Measurements from ENCODE around the gene CDC42SE2.
"Not testable (repeated sequence)": the region's sequence is repeated elsewhere in the genome, so short reads cannot be mapped to it uniquely, and the experiment has no call there.

Gene CDC42SE2

DNA sequence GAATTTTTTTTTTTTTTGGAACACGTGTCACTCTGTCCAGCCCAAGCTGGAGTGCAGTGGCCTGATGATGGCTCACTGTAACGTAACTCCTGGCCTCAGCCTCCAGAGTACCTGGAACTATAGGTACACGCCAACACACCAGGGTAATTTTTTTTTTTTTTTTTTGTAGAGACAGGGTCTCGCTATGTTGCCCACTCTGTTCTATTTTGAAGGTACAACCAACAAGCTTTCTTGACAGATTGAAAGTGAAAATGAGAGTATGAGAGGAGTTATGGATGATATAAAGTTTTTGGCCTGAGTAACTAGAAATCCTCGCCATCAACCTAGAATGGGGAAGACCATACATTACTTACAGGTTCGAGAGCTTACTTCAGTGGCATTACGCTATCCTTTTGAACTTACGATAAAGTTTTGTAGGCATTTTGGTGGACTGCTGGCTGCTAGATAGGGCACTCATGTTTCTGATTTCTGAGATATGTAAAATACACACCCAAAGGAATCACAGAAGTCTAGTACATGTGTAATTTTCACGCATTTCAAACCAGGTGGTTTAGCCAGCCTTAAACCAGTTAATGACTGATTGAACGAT is 806 bp upstream of the CDC42SE2 start:
- Histone ChIP-seq H3K4me1 (ENCODE audit: control insufficient read depth in 2 of 2, insufficient read depth in 2 of 2, low read length in 2 of 2) (peaks cover 6% of the 10 kb centered on the region in 2 donors), H3K27me3 (ENCODE audit: control insufficient read depth in 2 of 2, insufficient read depth in 2 of 2, low read length in 2 of 2) (no peaks in the 10 kb centered on the region)

DNA sequence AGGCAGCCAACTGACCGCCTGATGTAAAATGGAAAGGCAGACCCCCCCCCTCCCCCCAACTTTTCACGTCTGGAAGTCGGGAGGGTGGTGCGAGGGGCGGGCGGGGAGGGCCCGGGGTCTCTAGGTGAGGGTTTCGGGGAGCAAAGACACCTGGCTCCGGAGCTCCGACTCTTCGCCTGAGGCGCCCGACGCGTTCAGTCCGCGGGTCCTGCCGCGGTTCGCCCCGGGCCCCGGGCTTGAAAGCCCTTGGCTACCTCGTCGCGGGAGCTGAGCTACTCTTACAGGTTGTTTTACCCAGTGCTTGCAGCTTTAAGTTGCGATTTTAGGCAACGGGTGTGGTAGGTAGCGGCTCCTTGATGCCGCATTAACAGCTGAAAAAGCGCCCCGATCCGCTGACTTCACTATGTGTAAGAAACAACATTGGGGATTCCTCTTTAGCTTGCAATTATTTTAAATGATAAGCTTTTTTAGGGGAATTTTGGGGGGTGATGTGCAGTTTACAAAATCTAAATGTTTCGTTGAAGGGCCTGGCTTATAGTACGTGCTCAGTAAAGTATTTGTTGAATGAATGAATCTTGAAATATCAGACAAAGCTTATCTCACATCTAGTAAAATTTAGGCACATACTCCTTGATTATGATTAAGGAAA is 722 bp downstream of the CDC42SE2 start:
- H3K36me3 ChIP-seq (ENCODE audit: control insufficient read depth in 2 of 2, insufficient read depth in 2 of 2, low read length in 2 of 2): no peaks in the 10 kb centered on the region
- peak overlapping the region; percentile 88 to 94 for H3K4me3 ChIP-seq (ENCODE audit: low read length in 2 of 2)
- H3K9me3 ChIP-seq (ENCODE audit: control insufficient read depth in 2 of 2, low read length in 2 of 2): no peaks in the 10 kb centered on the region
- peak overlapping the region; percentile 96 for H3K9ac ChIP-seq (ENCODE audit: low read depth in 1 of 2, low read length in 2 of 2)
- H3K4me1 ChIP-seq (ENCODE audit: control insufficient read depth in 2 of 2, insufficient read depth in 2 of 2, low read length in 2 of 2): peaks cover 8 to 11% of the 10 kb centered on the region in 2 donors
- H3K27me3 ChIP-seq (ENCODE audit: control insufficient read depth in 2 of 2, insufficient read depth in 2 of 2, low read length in 2 of 2): no peaks in the 10 kb centered on the region
- peak overlapping the region; percentile 90 to 97 for H3K27ac ChIP-seq (ENCODE audit: low read depth in 2 of 2, low read length in 2 of 2)

More for the DNA sequence above, 806 bp upstream of the CDC42SE2 start:
- Histone ChIP-seq H3K9ac (ENCODE audit: low read depth in 1 of 2, low read length in 2 of 2) (peak overlapping the region; percentile 48 to 70), H3K4me3 (ENCODE audit: low read length in 2 of 2) (peak overlapping the region; percentile 70 to 88), H3K36me3 (ENCODE audit: control insufficient read depth in 2 of 2, insufficient read depth in 2 of 2, low read length in 2 of 2) (no peaks in the 10 kb centered on the region), H3K9me3 (ENCODE audit: control insufficient read depth in 2 of 2, low read length in 2 of 2) (no peaks in the 10 kb centered on the region), H3K27ac (ENCODE audit: low read depth in 2 of 2, low read length in 2 of 2) (peak overlapping the region; percentile 90 to 97)

DNA sequence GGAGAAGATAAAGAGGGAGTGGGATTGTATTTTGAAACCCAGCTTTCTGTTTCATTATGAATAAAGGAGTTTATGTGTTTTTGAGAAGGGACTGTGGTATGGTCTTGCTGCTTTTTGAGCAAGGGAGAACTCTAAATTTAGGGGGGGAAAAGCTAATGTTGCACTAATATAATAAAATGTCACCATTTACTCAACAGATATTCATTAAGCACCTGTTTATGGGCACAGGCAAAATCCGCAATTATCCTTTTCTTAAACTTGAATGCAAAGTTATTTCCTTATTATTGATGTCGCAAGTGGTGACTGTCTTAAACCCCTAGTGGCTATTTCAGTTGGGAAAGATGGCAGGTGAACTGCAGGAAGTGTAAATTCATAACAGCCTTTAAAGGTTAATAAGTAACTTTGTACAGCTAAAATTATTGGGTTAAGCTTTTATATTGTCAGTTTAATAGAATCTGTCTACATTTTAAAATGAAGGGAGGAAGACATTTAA is 1.5 kb downstream of the CDC42SE2 start:
- H3K27ac ChIP-seq (ENCODE audit: low read depth in 2 of 2, low read length in 2 of 2): peak overlapping the region; percentile 90 to 97

DNA sequence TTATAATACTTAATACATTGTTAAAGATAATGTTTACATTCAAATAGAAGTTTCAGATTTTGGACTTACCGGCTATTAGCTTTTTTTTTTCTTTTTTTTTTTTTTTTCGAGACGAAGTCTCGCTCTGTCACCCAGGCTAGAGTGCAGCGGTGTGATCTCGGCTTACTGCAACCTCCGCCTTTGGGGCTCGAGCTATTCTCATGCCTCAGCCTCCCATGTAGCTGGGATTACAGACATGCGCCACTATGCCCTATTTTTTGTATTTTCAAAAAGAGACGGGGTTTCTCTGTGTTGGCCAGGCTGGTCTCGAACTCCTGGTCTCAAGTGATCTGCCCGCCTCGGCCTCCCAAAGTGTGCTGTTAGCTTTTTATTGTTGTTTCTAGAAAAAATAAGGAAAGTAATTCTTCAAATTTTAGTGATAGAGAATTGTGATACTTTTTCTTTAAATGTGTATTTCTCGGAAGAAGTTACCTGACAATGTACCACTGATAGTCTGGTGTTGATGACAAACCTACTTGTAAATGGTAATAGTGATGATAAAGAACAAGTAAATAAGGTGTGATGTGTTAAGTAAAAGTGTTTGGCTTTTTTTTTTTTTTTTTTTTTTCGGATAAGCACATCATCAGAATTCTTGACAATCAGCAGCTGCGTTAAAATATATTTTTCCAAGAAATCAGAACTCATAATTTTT is 2.7 kb downstream of the CDC42SE2 start:
- Histone ChIP-seq H3K27me3 (ENCODE audit: control insufficient read depth in 2 of 2, insufficient read depth in 2 of 2, low read length in 2 of 2) (no peaks in the 10 kb centered on the region), H3K9ac (ENCODE audit: low read depth in 1 of 2, low read length in 2 of 2) (peak overlapping the region in 1 of 2 donors; percentile 65), H3K4me3 (ENCODE audit: low read length in 2 of 2) (peak overlapping the region; percentile 23 to 94), H3K27ac (ENCODE audit: low read depth in 2 of 2, low read length in 2 of 2) (peak overlapping the region in 1 of 2 donors; percentile 22), H3K4me1 (ENCODE audit: control insufficient read depth in 2 of 2, insufficient read depth in 2 of 2, low read length in 2 of 2) (peaks cover 19 to 20% of the 10 kb centered on the region in 2 donors), H3K36me3 (ENCODE audit: control insufficient read depth in 2 of 2, insufficient read depth in 2 of 2, low read length in 2 of 2) (no peaks in the 10 kb centered on the region), H3K9me3 (ENCODE audit: control insufficient read depth in 2 of 2, low read length in 2 of 2) (no peaks in the 10 kb centered on the region)

More for the DNA sequence above, 1.5 kb downstream of the CDC42SE2 start:
- H3K4me3 ChIP-seq (ENCODE audit: low read length in 2 of 2): peak overlapping the region; percentile 88 to 94
- no peaks in the 10 kb centered on the region for H3K36me3 ChIP-seq (ENCODE audit: control insufficient read depth in 2 of 2, insufficient read depth in 2 of 2, low read length in 2 of 2)
- no peaks in the 10 kb centered on the region for H3K27me3 ChIP-seq (ENCODE audit: control insufficient read depth in 2 of 2, insufficient read depth in 2 of 2, low read length in 2 of 2)
- no peaks in the 10 kb centered on the region for H3K9me3 ChIP-seq (ENCODE audit: control insufficient read depth in 2 of 2, low read length in 2 of 2)
- H3K9ac ChIP-seq (ENCODE audit: low read depth in 1 of 2, low read length in 2 of 2): peak overlapping the region; percentile 96
- peaks cover 9 to 11% of the 10 kb centered on the region in 2 donors for H3K4me1 ChIP-seq (ENCODE audit: control insufficient read depth in 2 of 2, insufficient read depth in 2 of 2, low read length in 2 of 2)

DNA sequence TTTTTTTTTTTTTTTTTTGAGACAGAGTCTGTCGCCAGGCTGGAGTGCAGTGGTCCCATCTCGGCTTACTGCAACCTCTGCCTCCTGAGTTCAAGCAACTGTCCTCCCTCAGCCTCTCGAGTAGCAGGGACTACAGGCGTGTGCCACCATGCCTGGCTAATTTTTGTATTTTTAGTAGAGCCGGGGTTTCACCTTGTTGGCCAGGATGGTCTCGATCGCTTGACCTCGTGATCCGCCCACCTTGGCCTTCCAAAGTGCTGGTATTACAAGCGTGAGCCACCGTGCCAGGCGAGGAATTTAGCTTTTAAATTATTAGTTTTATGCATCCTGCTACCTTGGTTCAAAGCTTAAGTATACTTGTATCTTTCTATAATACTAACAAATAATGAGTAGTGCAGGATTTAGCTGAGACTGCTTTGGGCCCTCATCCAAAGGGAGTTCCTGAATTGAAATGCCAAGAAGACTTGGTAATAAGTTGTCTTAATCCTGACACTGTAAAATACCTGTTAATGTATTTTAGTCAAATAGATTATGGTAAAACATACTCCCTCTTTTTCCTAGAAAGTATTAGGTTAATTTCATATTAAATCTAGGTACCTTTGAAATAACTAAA is 5.0 kb downstream of the CDC42SE2 start:
- no peaks in the 10 kb centered on the region for H3K36me3 ChIP-seq (ENCODE audit: control insufficient read depth in 2 of 2, insufficient read depth in 2 of 2, low read length in 2 of 2)
- H3K4me1 ChIP-seq (ENCODE audit: control insufficient read depth in 2 of 2, insufficient read depth in 2 of 2, low read length in 2 of 2): peaks cover 22 to 23% of the 10 kb centered on the region in 2 donors
- no peaks in the 10 kb centered on the region for H3K27me3 ChIP-seq (ENCODE audit: control insufficient read depth in 2 of 2, insufficient read depth in 2 of 2, low read length in 2 of 2)
- H3K27ac ChIP-seq (ENCODE audit: low read depth in 2 of 2, low read length in 2 of 2): no peak overlapping the region
- no peaks in the 10 kb centered on the region for H3K9me3 ChIP-seq (ENCODE audit: control insufficient read depth in 2 of 2, low read length in 2 of 2)
- H3K4me3 ChIP-seq (ENCODE audit: low read length in 2 of 2): no peak overlapping the region
- H3K9ac ChIP-seq (ENCODE audit: low read depth in 1 of 2, low read length in 2 of 2): no peak overlapping the region

DNA sequence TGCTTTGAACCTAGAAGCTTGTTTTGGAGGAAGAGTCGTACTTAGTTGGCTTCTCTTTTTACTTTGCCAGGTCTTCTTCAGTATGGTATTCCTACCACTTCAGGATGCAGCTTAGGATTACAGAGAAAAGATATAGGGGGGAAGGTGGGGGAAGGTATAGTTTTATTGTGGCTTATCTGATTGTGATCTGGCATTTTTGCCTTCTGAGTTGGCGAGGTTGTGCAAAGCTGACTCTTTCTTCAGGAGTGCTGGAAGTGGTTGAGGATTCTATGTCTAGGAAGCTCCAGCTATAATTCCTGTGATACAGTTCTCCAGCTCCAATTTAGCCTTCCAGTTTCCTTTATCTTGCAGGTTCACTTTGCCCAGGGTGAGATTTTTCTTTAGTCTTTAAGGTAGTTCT is 7.0 kb downstream of the CDC42SE2 start:
- no peaks in the 10 kb centered on the region for H3K9me3 ChIP-seq (ENCODE audit: control insufficient read depth in 2 of 2, low read length in 2 of 2)
- H3K4me3 ChIP-seq (ENCODE audit: low read length in 2 of 2): no peak overlapping the region
- H3K36me3 ChIP-seq (ENCODE audit: control insufficient read depth in 2 of 2, insufficient read depth in 2 of 2, low read length in 2 of 2): no peaks in the 10 kb centered on the region
- H3K27ac ChIP-seq (ENCODE audit: low read depth in 2 of 2, low read length in 2 of 2): no peak overlapping the region
- H3K27me3 ChIP-seq (ENCODE audit: control insufficient read depth in 2 of 2, insufficient read depth in 2 of 2, low read length in 2 of 2): no peaks in the 10 kb centered on the region
- H3K9ac ChIP-seq (ENCODE audit: low read depth in 1 of 2, low read length in 2 of 2): no peak overlapping the region
- H3K4me1 ChIP-seq (ENCODE audit: control insufficient read depth in 2 of 2, insufficient read depth in 2 of 2, low read length in 2 of 2): peaks cover 19 to 20% of the 10 kb centered on the region in 2 donors

DNA sequence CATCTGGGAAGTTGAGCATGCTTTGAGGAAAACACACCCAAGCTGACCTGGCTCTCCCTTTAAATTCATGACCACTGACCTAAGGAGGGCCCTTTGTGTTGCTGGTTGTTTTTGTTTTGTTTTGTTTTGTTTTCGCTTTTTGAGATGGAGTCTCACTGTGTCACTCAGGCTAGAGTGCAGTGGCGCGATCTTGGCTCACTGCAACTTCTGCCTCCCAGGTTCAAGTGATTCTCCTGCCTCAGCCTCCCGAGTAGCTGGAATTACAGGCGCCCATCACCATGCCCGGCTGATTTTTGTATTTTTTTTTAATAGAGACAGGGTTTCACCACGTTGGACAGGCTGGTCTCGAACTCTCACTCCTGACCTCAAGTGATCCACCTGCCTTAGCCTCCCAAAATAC is 8.0 kb downstream of the CDC42SE2 start:
- H3K36me3 ChIP-seq (ENCODE audit: control insufficient read depth in 2 of 2, insufficient read depth in 2 of 2, low read length in 2 of 2); H3K9me3 ChIP-seq (ENCODE audit: control insufficient read depth in 2 of 2, low read length in 2 of 2); H3K27me3 ChIP-seq (ENCODE audit: control insufficient read depth in 2 of 2, insufficient read depth in 2 of 2, low read length in 2 of 2); H3K4me3 ChIP-seq (ENCODE audit: low read length in 2 of 2); H3K9ac ChIP-seq (ENCODE audit: low read depth in 1 of 2, low read length in 2 of 2): not testable (repeated sequence)
- Histone ChIP-seq H3K4me1 (ENCODE audit: control insufficient read depth in 2 of 2, insufficient read depth in 2 of 2, low read length in 2 of 2) (peaks cover 17 to 19% of the 10 kb centered on the region in 2 donors), H3K27ac (ENCODE audit: low read depth in 2 of 2, low read length in 2 of 2) (peak overlapping the region in 1 of 2 donors; percentile 24)

DNA sequence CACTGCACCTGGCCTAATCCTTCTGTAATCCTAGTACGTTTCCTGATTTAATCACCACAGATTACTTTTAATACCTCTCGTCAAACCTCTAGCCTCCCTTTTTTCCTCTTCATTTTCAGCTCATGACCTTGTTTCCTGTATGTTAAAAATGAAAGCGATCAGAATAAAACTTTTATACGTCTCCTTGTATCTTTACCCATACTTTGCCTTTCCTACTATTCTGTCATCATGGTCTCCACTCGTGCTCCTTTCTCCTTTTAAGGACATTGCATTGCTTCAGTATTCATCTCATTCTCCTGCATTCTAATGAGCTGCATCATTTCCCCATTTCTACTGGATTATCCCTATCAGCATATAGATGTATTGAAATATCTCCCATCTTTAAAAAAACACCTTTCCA is 8.5 kb downstream of the CDC42SE2 start:
- no peak overlapping the region for H3K4me3 ChIP-seq (ENCODE audit: low read length in 2 of 2)
- H3K9me3 ChIP-seq (ENCODE audit: control insufficient read depth in 2 of 2, low read length in 2 of 2): no peaks in the 10 kb centered on the region
- no peak overlapping the region for H3K9ac ChIP-seq (ENCODE audit: low read depth in 1 of 2, low read length in 2 of 2)
- H3K27ac ChIP-seq (ENCODE audit: low read depth in 2 of 2, low read length in 2 of 2): peak overlapping the region in 1 of 2 donors; percentile 41
- H3K27me3 ChIP-seq (ENCODE audit: control insufficient read depth in 2 of 2, insufficient read depth in 2 of 2, low read length in 2 of 2): no peaks in the 10 kb centered on the region
- H3K4me1 ChIP-seq (ENCODE audit: control insufficient read depth in 2 of 2, insufficient read depth in 2 of 2, low read length in 2 of 2): peaks cover 17 to 19% of the 10 kb centered on the region in 2 donors
- no peaks in the 10 kb centered on the region for H3K36me3 ChIP-seq (ENCODE audit: control insufficient read depth in 2 of 2, insufficient read depth in 2 of 2, low read length in 2 of 2)

DNA sequence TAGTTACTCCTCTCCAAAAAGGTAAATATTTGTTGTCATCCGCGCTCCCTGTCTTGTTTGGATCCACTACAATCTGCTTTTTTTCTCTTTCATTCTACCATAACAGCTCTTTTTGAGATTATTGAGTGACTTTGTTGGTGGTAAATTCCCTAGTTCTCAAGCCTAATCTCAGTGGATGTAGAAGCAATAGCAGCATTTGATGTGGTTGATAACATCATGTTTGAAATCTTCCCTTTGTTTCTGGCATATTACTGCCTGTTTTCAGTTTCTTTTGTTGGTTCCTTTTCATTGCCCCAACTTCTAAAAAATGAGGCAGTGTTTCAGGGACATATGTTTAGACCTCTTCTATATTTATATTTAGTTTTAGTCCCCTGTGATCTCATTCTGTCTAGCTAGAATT is 8.9 kb downstream of the CDC42SE2 start:
- no peaks in the 10 kb centered on the region for H3K36me3 ChIP-seq (ENCODE audit: control insufficient read depth in 2 of 2, insufficient read depth in 2 of 2, low read length in 2 of 2)
- H3K9me3 ChIP-seq (ENCODE audit: control insufficient read depth in 2 of 2, low read length in 2 of 2): no peaks in the 10 kb centered on the region
- H3K27ac ChIP-seq (ENCODE audit: low read depth in 2 of 2, low read length in 2 of 2): peak overlapping the region in 1 of 2 donors; percentile 41
- H3K27me3 ChIP-seq (ENCODE audit: control insufficient read depth in 2 of 2, insufficient read depth in 2 of 2, low read length in 2 of 2): no peaks in the 10 kb centered on the region
- H3K9ac ChIP-seq (ENCODE audit: low read depth in 1 of 2, low read length in 2 of 2): no peak overlapping the region
- H3K4me3 ChIP-seq (ENCODE audit: low read length in 2 of 2): no peak overlapping the region
- peaks cover 17 to 19% of the 10 kb centered on the region in 2 donors for H3K4me1 ChIP-seq (ENCODE audit: control insufficient read depth in 2 of 2, insufficient read depth in 2 of 2, low read length in 2 of 2)
